ENCODE measurements around the gene DDIT3.

GRCh38 chr12:57549203-57549908, 29.0 kb upstream of the DDIT3 start:
- TF ChIP-seq CTCF (conservative IDR thresholded peaks at IDR 0.05 in 1 of 2, IDR thresholded peaks at IDR 0.05 in 1 of 2; ENCODE audit: extremely low read depth in 1 of 2, insufficient read depth in 1 of 2, low read depth in 1 of 2, low read length in 2 of 2): no peak
- no peak for TF ChIP-seq EZH2 (IDR thresholded peaks at IDR 0.05; ENCODE audit: borderline replicate concordance, low read length)
